MCF 10A (cell line): ENCODE measurements around the gene BUB3. TPM values are rescaled to one million over a fixed set of nuclear protein-coding genes. Genes with fewer than 3 reads are reported as not detected.

Source experiments
- BruUV-seq: library from RNA; stranded (reverse); fragments of 400-500 nt; replicated peaks from 2 replicates; lab custom pipeline; 2021; lab: Mats Ljungman, UMichigan
- CTCF ChIA-PET: fragments of 300-600 bp; sonication (Branson Sonifier 250); formaldehyde crosslinking; extraction: SDS; loops from one replicate; lab custom pipeline; 2021; ENCODE audit warnings: antibody characterized with exemption, inconsistent platforms; lab: Yijun Ruan, JAX
- POLR2A ChIA-PET: fragments of 300-600, 350-650 bp; sonication (Branson Sonifier 250); formaldehyde crosslinking; extraction: SDS; loops from one replicate; lab custom pipeline; 2020; ENCODE audit warnings: antibody characterized with exemption, inconsistent platforms; lab: Yijun Ruan, JAX
- DNase-seq: peaks from one replicate; pipeline ENCODE4 v3.0.0-alpha.2; 2018; ENCODE audit not compliant: unreplicated experiment
- H3K27ac Mint-ChIP-seq: one replicate; pipeline ENCODE4 v1.8.0; 2022; ENCODE audit warnings: mild to moderate bottlenecking, low read depth, mixed read lengths; ENCODE audit not compliant: unreplicated experiment
- H3K27me3 Mint-ChIP-seq: one replicate; pipeline ENCODE4 v1.8.0; 2022; ENCODE audit warnings: mixed read lengths; ENCODE audit not compliant: insufficient read depth, unreplicated experiment
- H3K36me3 Mint-ChIP-seq: one replicate; pipeline ENCODE4 v1.8.0; 2022; ENCODE audit warnings: mild to moderate bottlenecking, moderate library complexity, mixed read lengths; ENCODE audit not compliant: insufficient read depth, unreplicated experiment
- H3K4me1 Mint-ChIP-seq: one replicate; pipeline ENCODE4 v1.8.0; 2022; ENCODE audit warnings: mixed read lengths; ENCODE audit not compliant: insufficient read depth, unreplicated experiment
- H3K4me3 Mint-ChIP-seq: one replicate; pipeline ENCODE4 v1.8.0; 2022; ENCODE audit warnings: mild to moderate bottlenecking, moderate library complexity, mixed read lengths; ENCODE audit not compliant: unreplicated experiment
- H3K9me3 Mint-ChIP-seq: one replicate; pipeline ENCODE4 v1.8.0; 2022; ENCODE audit warnings: mixed read lengths; ENCODE audit not compliant: unreplicated experiment
- CTCF ChIP-seq: fragments of 200-600 bp; IDR thresholded peaks from one replicate; pipeline ENCODE4 v1.8.0; 2022; ENCODE audit warnings: antibody characterized with exemption, mild to moderate bottlenecking; ENCODE audit not compliant: unreplicated experiment
- intact Hi-C: fragments of 100-400 bp; cut with micrococcal nuclease; formaldehyde crosslinking; loops from 2 replicates; pipeline ENCODE4 v1.14.1; 2022
- total RNA-seq: library from RNA; stranded (reverse); gene quantifications from 2 replicates; pipeline ENCODE4 v1.2.3, GENCODE V29; 2022

The BUB3 gene
- total RNA-seq, 1 experiment from 2014 or later: 197 TPM

GRCh38 chr10:123154711-123155505, 706 bp downstream of the BUB3 start:
- peak; percentile 47 for DNase-seq
- Mint-ChIP-seq H3K27me3 (no peaks in the 10 kb centered on the region), H3K9me3 (no peaks in the 10 kb centered on the region), H3K4me3 (peak overlapping the region; percentile 95), H3K27ac (peak overlapping the region; percentile 92), H3K36me3 (peaks cover 43% of the 10 kb centered on the region), H3K4me1 (peaks cover 32% of the 10 kb centered on the region)
- TF ChIP-seq CTCF: no peak
- no TSS peak for BruUV-seq
- CTCF ChIA-PET: interaction anchor here (0.6 to 1.8 kb wide), 5 partner anchors 10 to 405 kb away, joined by 3 to 12 read pairs (median 3); no protein-coding TSS in a partner anchor
- intact Hi-C loops: loop anchor here (2.0 to 10.0 kb wide), 2 partner anchors 130 to 226 kb away; no protein-coding TSS in a partner anchor
- POLR2A ChIA-PET: interaction anchor here (0.6 to 3.6 kb wide), 11 partner anchors 18 to 1180 kb away, joined by 3 to 39 read pairs (median 3); partner anchors contain the start of genes ACADSB and IKZF5

- BruUV-seq: TSS peak; percentile 23
- no peak for TF ChIP-seq CTCF
- ChIA-PET POLR2A (interaction anchor here (0.6 to 3.6 kb wide), 7 partner anchors 12 to 225 kb away, joined by 3 to 39 read pairs (median 3); partner anchors contain the start of genes ACADSB and IKZF5), CTCF (interaction anchor here (0.6 to 1.8 kb wide), 9 partner anchors 9 to 402 kb away, joined by 3 to 9 read pairs (median 4); no protein-coding TSS in a partner anchor)
- Mint-ChIP-seq H3K4me3 (peak overlapping the region; percentile 95), H3K9me3 (no peaks in the 10 kb centered on the region), H3K4me1 (peaks cover 32% of the 10 kb centered on the region), H3K36me3 (peaks cover 55% of the 10 kb centered on the region), H3K27ac (peak overlapping the region; percentile 92), H3K27me3 (no peaks in the 10 kb centered on the region)
- intact Hi-C loops: loop anchor here (10.0 kb wide), 1 partner anchor 129 kb away; no protein-coding TSS in a partner anchor
- peak; percentile 32 for DNase-seq
Measured at GRCh38 chr10:123156078-123156477, 1.9 kb downstream of the BUB3 start.

- CTCF ChIA-PET: interaction anchor here (1.1 to 1.8 kb wide), 3 partner anchors 8 to 223 kb away, joined by 3 to 8 read pairs (median 4); no protein-coding TSS in a partner anchor
- no TSS peak for BruUV-seq
- H3K4me3 Mint-ChIP-seq: peak overlapping the region; percentile 95
- peaks cover 32% of the 10 kb centered on the region for H3K4me1 Mint-ChIP-seq
- intact Hi-C loops: loop anchor here (10.0 kb wide), 1 partner anchor 128 kb away; no protein-coding TSS in a partner anchor
- peaks cover 66% of the 10 kb centered on the region for H3K36me3 Mint-ChIP-seq
- DNase-seq: peak; percentile 60
- TF ChIP-seq CTCF: no peak
- peak overlapping the region; percentile 8 for H3K27ac Mint-ChIP-seq
- H3K9me3 Mint-ChIP-seq: no peaks in the 10 kb centered on the region
- H3K27me3 Mint-ChIP-seq: no peaks in the 10 kb centered on the region
- POLR2A ChIA-PET: interaction anchor here (0.6 kb wide), 1 partner anchor 18 kb away, joined by 3 read pairs; no protein-coding TSS in a partner anchor
Measured at GRCh38 chr10:123157210-123157609, 3.0 kb downstream of the BUB3 start.

- Mint-ChIP-seq H3K36me3 (peaks cover 81% of the 10 kb centered on the region), H3K27ac (no peak overlapping the region), H3K27me3 (no peaks in the 10 kb centered on the region), H3K4me1 (peaks cover 27% of the 10 kb centered on the region), H3K9me3 (no peaks in the 10 kb centered on the region), H3K4me3 (peak overlapping the region; percentile 21)
- CTCF ChIA-PET: interaction anchor here (0.5 to 0.6 kb wide), 2 partner anchors 15 to 176 kb away, joined by 3 read pairs; no protein-coding TSS in a partner anchor
- BruUV-seq: no TSS peak
- no peak for DNase-seq
- TF ChIP-seq CTCF: no peak
- POLR2A ChIA-PET: interaction anchor here (0.7 kb wide), 1 partner anchor 13 kb away, joined by 3 read pairs; no protein-coding TSS in a partner anchor
- intact Hi-C loops: loop anchor here (10.0 kb wide), 1 partner anchor 126 kb away; no protein-coding TSS in a partner anchor
Measured at GRCh38 chr10:123158682-123159081, 4.5 kb downstream of the BUB3 start.
